Neural cell (in vitro differentiated cells): Measurements from ENCODE around the gene MAMDC2. TPM values are rescaled to one million over a fixed set of nuclear protein-coding genes. Genes with fewer than 3 reads are reported as not detected.

Source experiments
- H2AFZ ChIP-seq: fragments of 200-600, 300-800 bp; sonication (generic), shearing (Covaris generic); 2 replicates; pipeline ENCODE4 v1.6.0; 2014; ENCODE audit warnings: low read depth, mild to moderate bottlenecking, antibody characterized with exemption, low read length, moderate library complexity
- H3F3A ChIP-seq: fragments of 200-600 bp; shearing (Covaris generic); 2 replicates; pipeline ENCODE4 v1.6.1; 2016; ENCODE audit warnings: mild to moderate bottlenecking, moderate library complexity, mixed read lengths, antibody characterized with exemption, low read length; ENCODE audit not compliant: insufficient read depth, poor library complexity, severe bottlenecking
- H3K27ac ChIP-seq: fragments of 200-600, 300-800 bp; sonication (generic), shearing (Covaris generic); 2 replicates; pipeline ENCODE4 v1.5.1; 2014; ENCODE audit warnings: mild to moderate bottlenecking, low read length, moderate library complexity
- H3K27me3 ChIP-seq: fragments of 300-800, 200-600 bp; sonication (generic), shearing (Covaris generic); 2 replicates; pipeline ENCODE4 v1.6.0; 2014; ENCODE audit warnings: mild to moderate bottlenecking, low read depth, low read length, moderate library complexity; ENCODE audit not compliant: insufficient read depth
- H3K36me3 ChIP-seq: fragments of 300-800, 200-600 bp; sonication (generic), shearing (Covaris generic); 2 replicates; pipeline ENCODE4 v1.5.1; 2014; ENCODE audit warnings: mild to moderate bottlenecking, antibody characterized with exemption, low read length, moderate library complexity; ENCODE audit not compliant: insufficient read depth
- H3K4me2 ChIP-seq: fragments of 300-800, 200-600 bp; sonication (generic), shearing (Covaris generic); 2 replicates; pipeline ENCODE4 v1.6.0; 2014; ENCODE audit warnings: mild to moderate bottlenecking, low read length
- H3K4me3 ChIP-seq: fragments of 300-800, 200-600 bp; sonication (generic), shearing (Covaris generic); 2 replicates; pipeline ENCODE4 v1.5.1; 2014; ENCODE audit warnings: mild to moderate bottlenecking, low read length, moderate library complexity
- H3K79me2 ChIP-seq: fragments of 200-600 bp; shearing (Covaris generic); replicated peaks from 2 replicates; pipeline ENCODE4 v1.6.0; 2014; ENCODE audit warnings: mild to moderate bottlenecking, low read length, moderate library complexity; ENCODE audit not compliant: insufficient read depth
- H3K9ac ChIP-seq: fragments of 300-800, 200-600 bp; sonication (generic), shearing (Covaris generic); 2 replicates; pipeline ENCODE4 v1.6.1; 2016; ENCODE audit warnings: mild to moderate bottlenecking, low read length, mixed read lengths
- H3K9me2 ChIP-seq: fragments of 200-600 bp; shearing (Covaris generic); 2 replicates; pipeline ENCODE4 v1.6.1; 2016; ENCODE audit warnings: mild to moderate bottlenecking, low read length, mixed read lengths; ENCODE audit not compliant: insufficient read depth
- H3K9me3 ChIP-seq: fragments of 200-600, 300-800 bp; sonication (generic), shearing (Covaris generic); 2 replicates; pipeline ENCODE4 v1.6.1; 2016; ENCODE audit warnings: mild to moderate bottlenecking, mixed run types, low read length, moderate library complexity, mixed read lengths
- H4K20me1 ChIP-seq: fragments of 200-600 bp; shearing (Covaris generic); 2 replicates; pipeline ENCODE4 v1.6.1; 2016; ENCODE audit warnings: mild to moderate bottlenecking, mixed run types; ENCODE audit not compliant: insufficient read depth
- CTCF ChIP-seq: fragments of 450-650 bp; IDR thresholded peaks from 2 replicates; pipeline ENCODE4 v1.5.1; 2014; ENCODE audit warnings: antibody characterized with exemption, mild to moderate bottlenecking, moderate library complexity; ENCODE audit not compliant: poor library complexity, severe bottlenecking
- EP300 ChIP-seq: fragments of 450-650 bp; conservative IDR thresholded peaks from 2 replicates; pipeline ENCODE4 v1.6.1; 2014; ENCODE audit warnings: antibody characterized with exemption, mild to moderate bottlenecking, moderate library complexity; ENCODE audit not compliant: poor library complexity, severe bottlenecking
- EZH2 ChIP-seq: fragments of 200-600, 300-800 bp; shearing (Covaris generic), sonication (generic); IDR thresholded peaks from 2 replicates; pipeline ENCODE4 v1.6.1; 2014; ENCODE audit warnings: antibody characterized with exemption, low read length, borderline replicate concordance, mild to moderate bottlenecking; ENCODE audit not compliant: insufficient read depth, poor library complexity, severe bottlenecking
- MXI1 ChIP-seq: fragments of 450-650 bp; conservative IDR thresholded peaks from 2 replicates; pipeline ENCODE4 v1.6.1; 2014; ENCODE audit warnings: antibody characterized with exemption, mild to moderate bottlenecking; ENCODE audit not compliant: poor library complexity, severe bottlenecking
- POLR2AphosphoS5 ChIP-seq: IDR thresholded peaks from 2 replicates; pipeline ENCODE4 v1.6.1; 2012
- RAD21 ChIP-seq: fragments of 450-650 bp; conservative IDR thresholded peaks from 2 replicates; pipeline ENCODE4 v1.6.1; 2014; ENCODE audit warnings: antibody characterized with exemption, mild to moderate bottlenecking, moderate library complexity
- REST ChIP-seq: IDR thresholded peaks from 2 replicates; pipeline ENCODE4 v1.6.1; 2012; ENCODE audit warnings: borderline replicate concordance
- SMC3 ChIP-seq: fragments of 450-650 bp; conservative IDR thresholded peaks from 2 replicates; pipeline ENCODE4 v1.6.1; 2014; ENCODE audit warnings: antibody characterized with exemption, mild to moderate bottlenecking, moderate library complexity; ENCODE audit not compliant: poor library complexity
- TAF1 ChIP-seq: IDR thresholded peaks from 2 replicates; pipeline ENCODE4 v1.6.1; 2012; ENCODE audit warnings: low read depth
- polyA plus RNA-seq: library from polyadenylated mRNA; depleted of rRNA; stranded (reverse); fragments of >200 nt; gene quantifications from 2 replicates; pipeline ENCODE4 v1.2.3, GENCODE V29; 2014

MAMDC2 gene
- polyA plus RNA-seq, 1 donor from 2014 or later = 0.30 TPM

GRCh38 chr9:69999315-69999714 is 44.3 kb upstream of the MAMDC2 start:
- no peaks in the 10 kb centered on the region for H3K9me2 ChIP-seq
- TF ChIP-seq TAF1 = no peak
- no peak for TF ChIP-seq POLR2AphosphoS5
- no peak for TF ChIP-seq RAD21
- TF ChIP-seq EP300 = no peak
- no peak for TF ChIP-seq SMC3
- TF ChIP-seq CTCF = no peak
- TF ChIP-seq MXI1 = no peak
- TF ChIP-seq REST = no peak
- no peak for TF ChIP-seq EZH2
- H3K27ac ChIP-seq = no peak overlapping the region
- no peaks in the 10 kb centered on the region for H3K27me3 ChIP-seq
- H3K9me3 ChIP-seq = no peaks in the 10 kb centered on the region
- no peak overlapping the region for H2AFZ ChIP-seq
- H3K36me3 ChIP-seq = no peaks in the 10 kb centered on the region
- no peak overlapping the region for H3K4me2 ChIP-seq
- H3F3A ChIP-seq = no peaks in the 10 kb centered on the region
- H3K9ac ChIP-seq = no peak overlapping the region
- no peak overlapping the region for H3K4me3 ChIP-seq
- H4K20me1 ChIP-seq = no peaks in the 10 kb centered on the region
- no peaks in the 10 kb centered on the region for H3K79me2 ChIP-seq

GRCh38 chr9:70000469-70000868 is 43.2 kb upstream of the MAMDC2 start:
- Histone ChIP-seq H3K27ac (no peak overlapping the region), H3K9me2 (no peaks in the 10 kb centered on the region), H3K9ac (no peak overlapping the region), H2AFZ (no peak overlapping the region), H3K79me2 (no peaks in the 10 kb centered on the region), H3K4me2 (no peak overlapping the region), H3K4me3 (no peak overlapping the region), H4K20me1 (no peaks in the 10 kb centered on the region), H3F3A (no peaks in the 10 kb centered on the region), H3K36me3 (no peaks in the 10 kb centered on the region), H3K27me3 (no peaks in the 10 kb centered on the region), H3K9me3 (no peaks in the 10 kb centered on the region)
- TF ChIP-seq RAD21 = no peak
- no peak for TF ChIP-seq POLR2AphosphoS5
- no peak for TF ChIP-seq EP300
